Measurements from ENCODE around the gene CTNNA3. TPM values are rescaled to one million over a fixed set of nuclear protein-coding genes. Genes with fewer than 3 reads are reported as not detected.

The CTNNA3 gene
- total RNA-seq, 1 donor from 2014 or later, result not detected

DNA sequence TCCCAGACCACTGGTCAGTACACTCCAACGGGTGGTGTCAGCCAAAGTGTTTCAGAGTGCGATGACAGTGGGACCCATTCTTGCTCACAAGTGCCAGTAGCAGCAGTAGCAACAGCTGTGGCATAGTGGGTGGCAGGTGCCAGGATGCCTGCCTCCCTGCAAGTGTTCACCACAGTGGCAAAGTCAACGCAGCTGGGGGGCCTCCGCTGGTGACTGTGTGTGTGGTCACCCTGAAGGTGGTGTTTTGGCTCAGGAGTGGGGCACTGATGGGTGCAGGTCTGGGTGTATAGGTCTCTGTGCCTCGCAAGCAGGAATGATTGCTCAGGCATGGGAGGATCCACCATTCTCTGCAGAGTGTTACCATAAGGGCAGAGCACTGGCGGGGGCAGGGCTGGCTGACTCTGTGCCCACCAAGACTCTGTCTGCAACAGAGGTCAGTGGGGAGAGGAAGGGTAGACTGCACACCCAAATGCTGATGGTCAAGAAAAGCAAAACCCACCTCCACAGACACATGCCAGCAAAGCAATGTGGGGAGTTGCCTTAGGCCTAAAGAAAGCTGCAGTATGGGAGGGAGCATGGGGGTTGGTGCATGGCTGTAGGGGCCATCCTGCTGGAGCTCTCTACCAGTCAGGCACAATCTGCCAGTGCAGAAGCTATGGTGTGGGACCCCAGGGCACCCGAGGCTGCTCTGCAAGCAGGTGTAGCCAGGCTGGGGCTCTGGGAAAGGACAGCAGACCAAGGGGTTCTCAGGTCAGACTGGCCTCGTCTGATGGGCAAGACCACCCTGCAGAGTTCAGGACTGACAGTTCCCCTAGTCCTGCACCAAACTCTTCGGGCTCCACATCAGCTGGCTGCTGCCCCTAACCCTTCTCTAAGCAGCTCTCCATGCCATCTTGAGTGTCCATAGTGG, 368.1 kb downstream of the CTNNA3 start:
- H3K4me3 ChIP-seq (ENCODE audit: low read depth, low read length), result no peak overlapping the region
- FAIRE-seq (peak; percentile 90), DNase-seq (ENCODE audit: low read depth) (no peak)
- H3K36me3 ChIP-seq (ENCODE audit: control insufficient read depth, insufficient read depth, low read length), result no peaks in the 10 kb centered on the region
- no peaks in the 10 kb centered on the region for H3K27me3 ChIP-seq (ENCODE audit: control insufficient read depth, insufficient read depth, low read length)
- TF ChIP-seq, protein P1, sequence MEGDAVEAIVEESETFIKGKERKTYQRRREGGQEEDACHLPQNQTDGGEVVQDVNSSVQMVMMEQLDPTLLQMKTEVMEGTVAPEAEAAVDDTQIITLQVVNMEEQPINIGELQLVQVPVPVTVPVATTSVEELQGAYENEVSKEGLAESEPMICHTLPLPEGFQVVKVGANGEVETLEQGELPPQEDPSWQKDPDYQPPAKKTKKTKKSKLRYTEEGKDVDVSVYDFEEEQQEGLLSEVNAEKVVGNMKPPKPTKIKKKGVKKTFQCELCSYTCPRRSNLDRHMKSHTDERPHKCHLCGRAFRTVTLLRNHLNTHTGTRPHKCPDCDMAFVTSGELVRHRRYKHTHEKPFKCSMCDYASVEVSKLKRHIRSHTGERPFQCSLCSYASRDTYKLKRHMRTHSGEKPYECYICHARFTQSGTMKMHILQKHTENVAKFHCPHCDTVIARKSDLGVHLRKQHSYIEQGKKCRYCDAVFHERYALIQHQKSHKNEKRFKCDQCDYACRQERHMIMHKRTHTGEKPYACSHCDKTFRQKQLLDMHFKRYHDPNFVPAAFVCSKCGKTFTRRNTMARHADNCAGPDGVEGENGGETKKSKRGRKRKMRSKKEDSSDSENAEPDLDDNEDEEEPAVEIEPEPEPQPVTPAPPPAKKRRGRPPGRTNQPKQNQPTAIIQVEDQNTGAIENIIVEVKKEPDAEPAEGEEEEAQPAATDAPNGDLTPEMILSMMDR (IDR thresholded peaks at IDR 0.05; ENCODE audit: insufficient read depth, low read length, severe bottlenecking), result no peak

DNA sequence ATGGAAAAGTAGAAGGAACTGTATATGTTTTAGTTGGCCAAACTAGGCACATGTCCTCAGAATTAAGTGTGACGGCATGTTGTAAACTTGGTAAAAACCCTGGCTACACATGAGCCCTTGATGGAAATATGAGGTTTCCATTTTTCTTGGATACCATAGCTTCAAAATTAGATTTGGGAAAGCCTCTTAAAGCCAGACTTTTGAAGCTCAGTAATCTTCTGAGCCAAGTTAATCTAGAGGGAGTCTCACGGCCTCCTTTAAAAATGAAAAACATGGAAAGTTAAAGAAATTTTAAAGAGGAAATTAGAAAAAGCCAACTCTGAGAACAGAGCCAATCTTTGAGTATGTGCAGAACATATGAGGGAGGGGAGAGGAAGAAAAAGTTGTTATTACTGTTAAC, 376.0 kb downstream of the CTNNA3 start:
- TF ChIP-seq, protein P1 (IDR thresholded peaks at IDR 0.05; ENCODE audit: insufficient read depth, low read length, severe bottlenecking), result no peak
- Histone ChIP-seq H3K36me3 (ENCODE audit: control insufficient read depth, insufficient read depth, low read length) (no peaks in the 10 kb centered on the region), H3K4me3 (ENCODE audit: low read depth, low read length) (no peak overlapping the region), H3K27me3 (ENCODE audit: control insufficient read depth, insufficient read depth, low read length) (no peaks in the 10 kb centered on the region)
- FAIRE-seq (no peak), DNase-seq (ENCODE audit: low read depth) (no peak)

DNA sequence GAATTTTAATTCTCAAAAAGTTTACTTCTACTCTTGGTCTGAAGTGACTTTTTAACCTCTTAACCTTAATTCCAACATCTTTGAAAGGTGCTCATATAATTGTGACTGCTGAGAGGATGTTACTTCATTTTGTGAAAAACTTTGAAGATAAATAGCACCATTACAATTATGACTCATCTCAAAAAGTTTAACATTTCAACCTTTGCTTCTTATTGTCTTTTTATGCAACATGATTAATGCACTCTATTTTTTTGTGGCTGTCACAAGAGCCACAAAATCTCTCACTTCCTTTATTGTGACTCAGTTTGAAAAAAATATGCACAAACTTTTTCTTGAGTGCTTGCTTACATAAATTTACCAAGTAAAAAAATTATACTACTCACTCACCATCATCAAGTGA, 387.1 kb downstream of the CTNNA3 start:
- DNase-seq (ENCODE audit: low read depth) (no peak), FAIRE-seq (no peak)
- Histone ChIP-seq H3K36me3 (ENCODE audit: control insufficient read depth, insufficient read depth, low read length) (no peaks in the 10 kb centered on the region), H3K4me3 (ENCODE audit: low read depth, low read length) (no peak overlapping the region), H3K27me3 (ENCODE audit: control insufficient read depth, insufficient read depth, low read length) (no peaks in the 10 kb centered on the region)
- TF ChIP-seq, protein P1 (IDR thresholded peaks at IDR 0.05; ENCODE audit: insufficient read depth, low read length, severe bottlenecking), result no peak

DNA sequence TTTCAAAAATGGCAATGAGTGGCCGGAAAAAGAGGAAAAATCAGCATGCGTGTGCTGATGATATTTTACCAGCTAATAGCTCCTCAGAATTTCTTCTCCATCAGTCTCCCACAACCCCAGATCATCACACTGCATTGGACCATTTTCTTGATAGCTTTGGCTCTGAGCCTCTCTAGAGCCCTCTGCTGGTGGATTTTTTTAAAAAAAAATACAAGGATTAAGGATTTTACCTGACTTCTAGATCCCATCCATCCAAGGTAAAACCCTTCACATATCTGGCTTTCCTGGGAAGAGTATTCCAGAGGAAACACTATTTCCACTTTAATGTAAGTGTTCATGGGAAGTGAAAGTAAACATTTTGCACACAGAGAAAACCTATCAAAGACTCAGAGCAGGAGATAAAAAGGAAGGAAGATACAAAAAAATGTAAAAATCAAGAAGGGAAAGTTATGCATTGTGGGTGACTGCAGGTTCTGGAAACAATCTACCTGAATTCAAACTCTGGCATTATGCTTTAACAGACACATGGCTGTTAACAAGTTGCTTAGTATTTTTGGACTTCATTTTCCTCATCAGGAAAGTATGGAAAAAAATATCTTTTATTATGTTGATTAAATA, 389.3 kb downstream of the CTNNA3 start:
- Histone ChIP-seq H3K36me3 (ENCODE audit: control insufficient read depth, insufficient read depth, low read length) (no peaks in the 10 kb centered on the region), H3K27me3 (ENCODE audit: control insufficient read depth, insufficient read depth, low read length) (no peaks in the 10 kb centered on the region), H3K4me3 (ENCODE audit: low read depth, low read length) (no peak overlapping the region)
- FAIRE-seq, result no peak
- TF ChIP-seq, protein P1 (IDR thresholded peaks at IDR 0.05; ENCODE audit: insufficient read depth, low read length, severe bottlenecking), result peak; percentile 49
- peak; percentile 27 for DNase-seq (ENCODE audit: low read depth)

DNA sequence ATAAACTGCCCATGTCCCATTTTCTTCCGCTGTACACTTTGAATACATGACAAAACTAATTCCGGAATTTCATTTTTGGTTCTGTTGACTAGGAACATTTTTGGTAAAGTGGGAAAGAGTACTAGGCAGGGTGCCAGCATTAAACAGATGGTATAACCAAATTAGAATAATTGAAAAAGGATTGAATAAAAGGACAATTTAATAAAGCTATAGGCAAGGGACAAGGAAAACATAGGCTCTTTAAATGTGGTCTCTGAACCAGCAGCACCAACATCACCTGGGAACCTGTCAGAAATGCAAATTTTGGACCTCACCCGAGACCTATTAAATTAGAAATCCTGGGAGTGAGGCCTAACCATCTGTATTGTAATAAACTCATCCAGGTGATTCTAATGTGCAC, 393.3 kb downstream of the CTNNA3 start:
- H3K27me3 ChIP-seq (ENCODE audit: control insufficient read depth, insufficient read depth, low read length), result no peaks in the 10 kb centered on the region
- TF ChIP-seq, protein P1 (IDR thresholded peaks at IDR 0.05; ENCODE audit: insufficient read depth, low read length, severe bottlenecking), result no peak
- DNase-seq (ENCODE audit: low read depth) (no peak), FAIRE-seq (no peak)
- no peak overlapping the region for H3K4me3 ChIP-seq (ENCODE audit: low read depth, low read length)
- H3K36me3 ChIP-seq (ENCODE audit: control insufficient read depth, insufficient read depth, low read length), result no peaks in the 10 kb centered on the region
